ENCODE results near the gene HM13. TPM values are rescaled to one million over a fixed set of nuclear protein-coding genes. Genes with fewer than 3 reads are reported as not detected.
"Not testable (repeated sequence)": the region's sequence is repeated elsewhere in the genome, so short reads cannot be mapped to it uniquely, and the experiment has no call there.

HM13 gene
- total and polyA plus RNA-seq, 2 of the 13 experiments (the other 11 are each of a cell fraction or from before 2014, with no cell fraction given): 118 to 243 TPM

DNA sequence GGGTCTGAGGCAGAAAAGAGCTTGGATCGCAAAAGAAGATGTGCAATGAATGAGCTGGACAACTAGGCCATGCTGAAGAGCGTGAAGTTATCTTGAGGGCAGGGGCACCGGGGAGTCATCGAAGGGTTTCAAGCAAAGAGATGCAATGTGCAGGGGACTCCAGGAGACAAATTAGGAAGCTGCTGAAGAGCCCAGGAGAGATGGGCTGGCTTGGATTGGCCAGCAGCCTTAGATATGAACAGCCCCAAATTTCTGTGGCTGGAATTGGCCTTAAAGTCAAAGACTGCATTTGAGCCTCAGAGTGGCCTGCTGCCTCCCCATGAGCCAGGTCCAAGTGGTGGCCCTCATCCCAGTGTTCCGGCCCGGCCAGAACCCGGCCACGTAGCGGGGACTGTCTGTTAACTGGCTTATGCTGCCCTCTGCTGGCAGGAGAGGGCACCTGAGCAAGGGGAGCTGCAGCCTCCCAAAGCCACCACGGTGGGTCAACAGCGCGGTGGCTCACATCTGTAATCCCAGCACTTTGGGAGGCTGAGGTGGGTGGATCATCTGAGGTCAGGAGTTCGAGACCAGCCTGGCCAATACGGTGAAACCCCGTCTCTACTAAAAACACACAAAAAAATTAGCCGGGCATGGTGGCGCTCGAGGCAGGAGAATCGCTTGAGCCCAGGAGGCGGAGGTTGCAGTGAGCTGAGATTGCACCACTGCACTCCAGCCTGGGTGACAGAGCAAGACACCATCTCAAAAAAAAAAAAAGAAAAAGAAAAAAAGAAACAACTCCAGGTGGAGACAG, 11.2 kb upstream of the HM13 start (continued):
- peak; percentile 39; the same call in 1 of the 2 replicates for TF ChIP-seq ZHX2 (IDR thresholded peaks at IDR 0.05; ENCODE audit: low read depth)
- TF ChIP-seq ZHX2 (CRISPR knock-in tag; IDR thresholded peaks at IDR 0.05; ENCODE audit: borderline replicate concordance): not testable (repeated sequence)
- 0 out of 2 replicates have a peak, but pooled peaks have one; percentile 36 for TF ChIP-seq ZNF124 (CRISPR knock-in tag; IDR thresholded peaks at IDR 0.05)
- TF ChIP-seq NFKB2 (CRISPR knock-in tag; IDR thresholded peaks at IDR 0.05; ENCODE audit: borderline replicate concordance): peak; percentile 92; the same call in 1 of the 2 replicates
- 0 out of 2 replicates have a peak, but pooled peaks have one; percentile 40 for TF ChIP-seq HNF1B (CRISPR knock-in tag; IDR thresholded peaks at IDR 0.05)
- peak; percentile 73; the same call in 1 of the 2 replicates for TF ChIP-seq NFAT5 (CRISPR knock-in tag; IDR thresholded peaks at IDR 0.05)
- TF ChIP-seq ZNF274 (CRISPR knock-in tag; IDR thresholded peaks at IDR 0.05): peak; percentile 63; the same call in 1 of the 2 replicates
- peak; percentile 78; the same call in 1 of the 2 replicates for TF ChIP-seq ZNF768 (CRISPR knock-in tag; IDR thresholded peaks at IDR 0.05)
- TF ChIP-seq, protein P1, sequence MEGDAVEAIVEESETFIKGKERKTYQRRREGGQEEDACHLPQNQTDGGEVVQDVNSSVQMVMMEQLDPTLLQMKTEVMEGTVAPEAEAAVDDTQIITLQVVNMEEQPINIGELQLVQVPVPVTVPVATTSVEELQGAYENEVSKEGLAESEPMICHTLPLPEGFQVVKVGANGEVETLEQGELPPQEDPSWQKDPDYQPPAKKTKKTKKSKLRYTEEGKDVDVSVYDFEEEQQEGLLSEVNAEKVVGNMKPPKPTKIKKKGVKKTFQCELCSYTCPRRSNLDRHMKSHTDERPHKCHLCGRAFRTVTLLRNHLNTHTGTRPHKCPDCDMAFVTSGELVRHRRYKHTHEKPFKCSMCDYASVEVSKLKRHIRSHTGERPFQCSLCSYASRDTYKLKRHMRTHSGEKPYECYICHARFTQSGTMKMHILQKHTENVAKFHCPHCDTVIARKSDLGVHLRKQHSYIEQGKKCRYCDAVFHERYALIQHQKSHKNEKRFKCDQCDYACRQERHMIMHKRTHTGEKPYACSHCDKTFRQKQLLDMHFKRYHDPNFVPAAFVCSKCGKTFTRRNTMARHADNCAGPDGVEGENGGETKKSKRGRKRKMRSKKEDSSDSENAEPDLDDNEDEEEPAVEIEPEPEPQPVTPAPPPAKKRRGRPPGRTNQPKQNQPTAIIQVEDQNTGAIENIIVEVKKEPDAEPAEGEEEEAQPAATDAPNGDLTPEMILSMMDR (CRISPR knock-in tag; IDR thresholded peaks at IDR 0.05): peak; percentile 100
- peak; percentile 89 for TF ChIP-seq ZNF331 (CRISPR knock-in tag; IDR thresholded peaks at IDR 0.05)
- TF ChIP-seq NFE2L2 (IDR thresholded peaks at IDR 0.05; ENCODE audit: low read length): peak; percentile 5; the same call in 1 of the 2 replicates
- TF ChIP-seq FOXK1 (CRISPR knock-in tag; IDR thresholded peaks at IDR 0.05; ENCODE audit: borderline replicate concordance, low read depth): peak; percentile 55; the same call in 1 of the 2 replicates
- TF ChIP-seq REPIN1 (CRISPR knock-in tag; IDR thresholded peaks at IDR 0.05; ENCODE audit: borderline replicate concordance, low read depth): peak; percentile 90; the same call in 1 of the 2 replicates

Data from HepG2 (cell line).